ENCODE measurements around the gene FOXN3.

- TF ChIP-seq POLR2A (IDR thresholded peaks at IDR 0.05), result no peak
- TF ChIP-seq, protein P1, sequence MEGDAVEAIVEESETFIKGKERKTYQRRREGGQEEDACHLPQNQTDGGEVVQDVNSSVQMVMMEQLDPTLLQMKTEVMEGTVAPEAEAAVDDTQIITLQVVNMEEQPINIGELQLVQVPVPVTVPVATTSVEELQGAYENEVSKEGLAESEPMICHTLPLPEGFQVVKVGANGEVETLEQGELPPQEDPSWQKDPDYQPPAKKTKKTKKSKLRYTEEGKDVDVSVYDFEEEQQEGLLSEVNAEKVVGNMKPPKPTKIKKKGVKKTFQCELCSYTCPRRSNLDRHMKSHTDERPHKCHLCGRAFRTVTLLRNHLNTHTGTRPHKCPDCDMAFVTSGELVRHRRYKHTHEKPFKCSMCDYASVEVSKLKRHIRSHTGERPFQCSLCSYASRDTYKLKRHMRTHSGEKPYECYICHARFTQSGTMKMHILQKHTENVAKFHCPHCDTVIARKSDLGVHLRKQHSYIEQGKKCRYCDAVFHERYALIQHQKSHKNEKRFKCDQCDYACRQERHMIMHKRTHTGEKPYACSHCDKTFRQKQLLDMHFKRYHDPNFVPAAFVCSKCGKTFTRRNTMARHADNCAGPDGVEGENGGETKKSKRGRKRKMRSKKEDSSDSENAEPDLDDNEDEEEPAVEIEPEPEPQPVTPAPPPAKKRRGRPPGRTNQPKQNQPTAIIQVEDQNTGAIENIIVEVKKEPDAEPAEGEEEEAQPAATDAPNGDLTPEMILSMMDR (IDR thresholded peaks at IDR 0.05), result no peak
Measured at GRCh38 chr14:89139404-89140247, 277.4 kb downstream of the FOXN3 start.
